Limb (tissue), 2 donors: ENCODE results near the gene ADAMTSL1.

ENCODE experiments used
- DNase-seq, 2 donors: peaks; one replicate each; pipeline ENCODE4 v3.0.0-alpha.2; 2016; ENCODE audit errors: extremely low spot score in 2 of 2

Gene ADAMTSL1

DNA sequence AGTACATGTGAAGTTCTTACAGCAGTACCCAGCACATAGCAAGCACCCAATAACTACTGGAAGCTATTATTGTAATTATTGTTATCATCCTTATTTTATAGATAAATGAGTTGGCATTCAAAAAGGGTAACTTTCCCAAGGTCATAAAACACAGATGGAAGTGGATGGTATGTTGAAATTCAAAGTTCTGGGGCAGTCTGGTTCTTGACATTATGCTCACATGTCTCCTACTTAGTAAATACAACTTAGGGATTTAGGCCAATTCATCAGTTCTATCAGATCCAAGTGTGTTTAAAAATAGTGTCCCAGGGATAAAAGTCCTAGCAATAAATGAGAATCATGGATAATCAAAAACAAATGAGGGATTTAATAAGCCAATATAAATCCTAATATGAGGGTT is 265.2 kb downstream of the ADAMTSL1 start:
- DNase-seq, result no peak

GRCh38 chr9:18739641-18740318 is 265.8 kb downstream of the ADAMTSL1 start:
- DNase-seq, result no peak

DNA sequence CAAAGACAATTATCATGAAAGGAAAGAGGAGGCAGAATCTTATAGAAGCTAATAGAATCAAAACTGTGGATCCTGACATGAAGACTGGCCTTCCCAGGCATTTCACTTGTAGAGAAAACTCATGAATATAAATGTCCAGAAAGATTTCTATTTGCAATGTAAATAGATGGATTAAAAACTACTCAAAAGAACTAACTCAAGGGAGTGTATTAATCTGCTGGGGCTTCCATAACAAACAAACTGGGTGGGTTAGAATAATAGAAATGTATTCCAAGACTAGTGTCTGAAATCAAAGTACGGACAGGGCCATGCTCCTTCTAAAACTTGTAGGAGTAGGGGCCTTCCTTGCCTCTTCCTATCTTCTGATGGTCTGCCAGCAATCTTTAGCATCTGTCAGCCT is 267.4 kb downstream of the ADAMTSL1 start:
- no peak for DNase-seq

- DNase-seq, result no peak
These were observed 268.0 kb downstream of the ADAMTSL1 start for GRCh38 chr9:18741945-18742344.

- DNase-seq, result no peak
These were observed 269.5 kb downstream of the ADAMTSL1 start for GRCh38 chr9:18743421-18743820.

DNA sequence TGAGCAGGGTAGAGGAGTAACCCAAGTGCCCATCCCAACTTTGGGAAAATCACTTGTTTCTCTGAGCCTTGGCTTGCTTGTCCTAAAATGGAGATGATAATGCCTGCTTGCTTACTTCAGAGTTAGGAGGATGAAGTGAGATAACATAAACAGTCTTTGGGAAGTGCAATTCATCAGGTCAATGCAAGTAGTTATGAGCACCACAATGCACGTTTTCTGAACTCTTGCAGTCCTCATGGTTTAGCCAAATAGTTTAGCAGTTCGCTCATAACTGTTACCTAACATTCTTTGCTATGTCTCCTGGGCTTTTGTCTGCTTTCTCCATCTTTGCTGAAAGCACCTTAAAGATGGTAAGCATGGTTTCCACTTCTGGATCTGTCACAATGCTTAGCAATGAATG is 270.0 kb downstream of the ADAMTSL1 start:
- DNase-seq, result no peak

DNA sequence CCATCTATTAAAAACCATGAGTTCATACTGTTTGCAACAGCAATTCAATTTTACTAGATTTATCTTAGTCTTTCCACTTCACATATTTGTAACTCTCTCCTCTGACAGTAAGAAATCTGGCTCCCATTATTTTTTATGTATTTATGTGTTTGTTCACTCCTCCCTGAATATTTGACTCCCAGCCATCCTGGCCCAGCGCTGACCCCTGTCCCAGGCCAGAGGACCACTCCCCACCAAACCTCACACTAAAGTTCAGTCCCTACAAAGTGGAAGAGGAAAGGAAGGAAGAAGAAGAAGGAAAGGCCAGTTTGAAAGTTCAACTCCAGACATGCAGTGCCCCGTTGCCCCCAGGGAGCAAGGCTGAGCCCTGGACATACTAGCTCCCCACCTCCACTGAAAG is 271.8 kb downstream of the ADAMTSL1 start:
- DNase-seq, result no peak

- DNase-seq, result no peak
These were observed 272.7 kb downstream of the ADAMTSL1 start for GRCh38 chr9:18746631-18747030.

- DNase-seq, result no peak
These were observed 273.6 kb downstream of the ADAMTSL1 start for GRCh38 chr9:18747595-18747994.

DNA sequence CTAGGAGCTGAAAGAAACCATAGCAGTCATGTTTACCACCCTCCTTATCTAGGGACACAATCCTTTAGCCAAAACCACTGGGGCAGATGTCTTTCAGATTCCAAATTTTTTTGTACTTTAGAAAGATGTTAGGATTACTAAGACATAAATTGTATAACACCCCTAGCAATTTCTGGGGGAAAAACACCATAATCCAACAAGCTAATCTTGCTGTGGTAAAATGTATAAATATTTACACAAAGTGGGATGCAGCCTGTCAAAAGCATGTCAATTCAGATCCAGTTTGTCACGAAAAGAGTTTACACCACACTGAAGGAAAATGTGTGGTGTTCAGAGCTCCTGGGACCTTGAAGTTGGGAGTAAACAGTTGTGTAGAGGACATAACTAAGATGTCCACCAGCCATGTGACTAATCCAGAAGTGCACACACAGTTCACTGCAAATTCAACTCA is 274.3 kb downstream of the ADAMTSL1 start:
- no peak for DNase-seq

DNA sequence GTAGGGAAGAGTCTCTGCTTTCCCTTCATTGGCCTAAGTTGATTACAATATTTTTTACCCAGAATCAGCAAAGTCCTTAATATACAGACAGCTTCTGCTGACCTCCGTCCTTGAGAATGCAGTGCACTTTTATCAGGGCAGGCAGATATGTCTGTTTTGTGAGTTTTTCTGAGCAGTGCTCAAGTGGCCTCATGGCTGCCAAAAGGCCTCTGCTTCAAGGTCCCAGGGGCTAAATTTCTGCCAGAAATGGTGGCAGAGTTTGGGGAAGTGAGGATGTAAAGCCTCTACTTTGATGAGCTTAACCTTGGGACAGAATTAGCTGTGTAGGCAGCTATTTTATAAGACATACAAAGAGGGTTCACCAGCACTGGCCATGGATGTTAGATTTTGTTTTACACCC is 275.8 kb downstream of the ADAMTSL1 start:
- no peak for DNase-seq

DNA sequence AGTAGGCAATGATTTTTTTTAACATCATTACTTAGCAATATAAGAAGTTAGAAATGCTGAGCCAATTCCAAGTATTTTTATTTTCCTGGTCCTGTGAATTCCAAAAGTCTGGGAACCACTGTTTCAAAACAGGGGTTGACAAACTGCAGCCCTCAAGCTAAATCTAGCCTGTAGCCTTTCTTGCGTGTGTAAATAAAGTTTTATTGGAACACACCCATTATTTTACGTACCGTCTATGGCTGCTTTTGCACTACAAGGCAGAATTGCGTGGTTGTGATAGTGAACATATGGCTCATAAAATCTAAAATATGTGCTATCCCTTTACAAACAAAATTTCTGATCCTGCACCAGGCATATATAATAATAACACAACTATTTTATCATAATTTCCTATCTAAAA is 280.0 kb downstream of the ADAMTSL1 start:
- DNase-seq, result no peak

- DNase-seq, result no peak
These were observed 280.6 kb downstream of the ADAMTSL1 start for GRCh38 chr9:18754537-18754936.

DNA sequence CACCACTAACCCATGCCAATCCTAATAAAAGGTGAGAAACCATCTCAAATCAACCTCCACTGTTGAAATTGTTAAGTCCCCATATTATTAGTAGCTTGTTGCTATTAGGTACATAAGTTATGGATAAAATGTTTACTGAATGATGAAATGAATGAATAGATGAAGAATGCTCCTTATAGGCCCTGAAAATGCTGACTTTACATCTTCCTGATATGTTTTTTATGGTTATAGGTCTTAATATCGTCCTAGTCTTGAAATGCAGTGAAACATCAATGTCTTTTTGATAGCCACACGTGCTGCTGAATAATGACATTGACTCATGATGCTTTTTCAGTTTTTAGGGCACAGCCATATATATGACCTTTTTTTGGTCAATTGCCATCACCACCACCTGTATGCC is 281.3 kb downstream of the ADAMTSL1 start:
- DNase-seq, result no peak

DNA sequence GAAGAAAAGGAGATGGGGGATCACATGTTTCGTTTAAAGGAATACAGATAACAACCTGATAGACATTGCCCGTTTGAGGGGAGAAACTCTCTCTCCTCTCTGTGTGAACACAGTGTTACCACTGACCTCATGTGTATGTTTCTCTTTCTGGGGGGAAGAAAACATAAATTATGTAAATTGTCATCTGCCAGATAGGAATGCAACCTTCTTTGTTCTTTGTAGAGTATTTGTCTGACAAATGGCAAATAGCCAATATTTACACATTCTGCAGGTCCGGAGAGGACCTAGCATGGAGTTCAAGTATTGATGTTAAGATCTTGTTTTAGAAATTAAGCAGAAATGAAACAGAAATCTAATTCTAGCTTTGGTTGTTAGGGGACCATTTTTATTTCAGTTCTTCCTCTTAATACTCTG is 282.8 kb downstream of the ADAMTSL1 start:
- no peak for DNase-seq

- DNase-seq, result no peak
These were observed 285.9 kb downstream of the ADAMTSL1 start for GRCh38 chr9:18759827-18760226.

DNA sequence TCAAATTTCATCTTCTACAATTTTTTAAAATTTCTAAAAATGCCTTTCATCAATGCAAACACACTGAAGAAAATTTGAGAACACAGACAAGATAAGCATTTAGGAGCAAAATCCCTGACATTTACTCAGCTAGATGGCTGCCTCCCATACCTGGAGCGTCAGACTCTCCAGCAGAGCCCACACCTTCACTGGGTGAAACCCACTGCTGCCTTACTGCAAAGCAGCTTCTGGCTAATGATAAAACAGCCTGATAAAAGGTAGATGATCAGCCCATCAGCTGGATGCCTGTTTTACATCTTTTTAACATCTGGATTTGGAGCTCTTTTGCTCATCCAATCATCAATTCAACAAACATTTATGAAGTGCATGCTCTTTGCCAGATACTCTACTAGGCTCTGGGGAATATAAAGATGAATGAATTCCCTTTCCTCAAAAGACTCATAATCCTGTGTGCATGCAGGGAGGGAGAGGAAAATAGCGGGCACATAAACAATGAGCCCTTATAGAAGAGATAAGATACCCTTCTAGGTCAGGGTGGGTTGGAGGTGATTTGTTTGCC is 287.9 kb downstream of the ADAMTSL1 start:
- no peak for DNase-seq

DNA sequence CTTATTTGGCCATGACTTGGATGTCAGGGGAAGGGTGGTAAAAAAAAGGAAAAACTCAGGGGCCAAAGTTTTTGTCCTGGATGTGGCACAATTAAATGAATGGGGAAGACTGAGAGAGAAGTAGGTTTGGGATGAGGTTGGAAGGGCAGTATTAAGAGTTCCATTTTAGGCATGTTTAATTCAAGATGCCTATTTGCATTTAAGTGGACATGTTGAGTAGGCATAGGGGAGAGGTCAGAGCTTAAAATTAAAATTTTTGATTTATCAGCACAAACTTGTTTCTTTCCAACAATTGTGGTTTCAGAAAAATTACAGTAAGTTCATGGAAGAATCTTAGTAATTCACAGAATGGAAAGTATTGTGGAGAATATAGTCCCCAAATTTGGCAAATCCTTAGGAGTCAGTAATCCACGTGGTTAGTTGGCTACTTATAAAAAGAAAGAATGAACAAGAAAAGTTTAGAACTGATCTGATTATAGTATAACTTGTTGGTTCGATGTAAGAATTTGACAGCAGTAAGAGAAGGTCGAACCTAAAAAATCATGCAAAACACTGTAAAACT is 293.1 kb downstream of the ADAMTSL1 start:
- no peak for DNase-seq

DNA sequence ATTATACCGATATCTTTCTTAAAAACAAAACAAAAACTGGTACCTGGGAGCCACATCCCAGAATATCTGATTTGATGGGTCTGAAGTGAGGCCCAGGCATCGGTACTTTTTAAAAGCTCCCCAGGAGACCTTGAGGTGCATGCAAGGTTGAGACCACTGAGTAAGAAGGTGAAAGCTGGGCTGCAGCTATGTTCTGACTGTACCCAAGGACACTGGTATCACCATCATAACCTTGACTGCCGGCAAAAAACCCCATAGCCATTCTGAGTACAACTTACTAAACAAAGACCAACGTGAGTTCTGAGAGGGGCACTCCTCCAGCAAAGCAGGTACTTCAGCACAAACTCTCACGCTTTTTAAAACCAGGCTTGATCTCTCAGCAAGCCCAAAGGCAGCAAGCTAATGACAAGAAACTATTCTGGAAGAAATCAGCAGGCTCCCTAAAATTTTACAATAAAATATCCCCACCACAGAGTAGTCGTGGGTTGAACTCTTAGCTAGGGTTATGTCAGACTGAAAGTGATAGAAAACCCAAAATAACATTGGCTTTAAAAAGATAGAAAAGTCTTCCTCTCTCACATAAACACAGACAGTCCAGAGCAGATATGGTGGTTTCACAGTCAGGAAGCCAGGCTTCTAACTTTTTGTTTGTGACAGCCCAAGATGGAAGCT is 295.1 kb downstream of the ADAMTSL1 start:
- no peak for DNase-seq

GRCh38 chr9:18770131-18770908 is 296.4 kb downstream of the ADAMTSL1 start:
- DNase-seq, result no peak

- DNase-seq, result peak in 1 of 2 donors; percentile 18
These were observed 297.1 kb downstream of the ADAMTSL1 start for GRCh38 chr9:18771011-18771410.

- no peak for DNase-seq
These were observed 297.8 kb downstream of the ADAMTSL1 start for GRCh38 chr9:18771763-18772162.
